Psoas muscle (tissue), 8 donors: Measurements from ENCODE around the gene FAF1. TPM values are rescaled to one million over a fixed set of nuclear protein-coding genes. Genes with fewer than 3 reads are reported as not detected.

Experiments
- ATAC-seq, 4 donors: fragments of 200-7000 bp; cut with Tn5 transposase; one replicate each; pipeline ENCODE4 v1.9.1; 2020; ENCODE audit warnings: moderate library complexity in 3 of 4, mild to moderate bottlenecking in 2 of 4
- DNase-seq, 2 donors: peaks; one replicate each; pipeline ENCODE4 v3.0.0-alpha.2; 2020
- H3K27ac ChIP-seq: fragments of 200-600 bp; one replicate; pipeline ENCODE4 v1.8.0; 2022
- H3K27me3 ChIP-seq, 3 donors: fragments of 200-600 bp in 1 of 3; one replicate each; pipeline versions ENCODE4 v1.6.1 to v1.8.0; 2013 to 2022; ENCODE audit warnings: low read length in 2 of 3, mild to moderate bottlenecking in 2 of 3, moderate library complexity in 1 of 3; ENCODE audit not compliant: insufficient read depth in 3 of 3
- H3K36me3 ChIP-seq, 2 donors: fragments of 200-600 bp in 1 of 2; one replicate each; pipeline versions ENCODE4 v1.6.1 to v1.8.0; 2013 to 2022; ENCODE audit warnings: low read depth in 1 of 2, mild to moderate bottlenecking in 1 of 2, moderate library complexity in 1 of 2; ENCODE audit not compliant: insufficient read depth in 1 of 2
- H3K4me1 ChIP-seq: fragments of 200-600 bp; one replicate; pipeline ENCODE4 v1.8.0; 2022
- H3K4me3 ChIP-seq: fragments of 200-600 bp; one replicate; pipeline ENCODE4 v1.8.0; 2022; ENCODE audit warnings: mild to moderate bottlenecking
- H3K9me3 ChIP-seq: fragments of 200-600 bp; one replicate; pipeline ENCODE4 v1.8.0; 2022
- WGBS, 3 donors: extraction: QIAGEN DNeasy Blood & Tissue Kit; methylation state at CpG; one replicate each; pipeline versions ENCODE4 v1.1.6 to v1.1.7; 2013; 5-methylcytosine and 5-hydroxymethylcytosine counted together
- intact Hi-C, 2 donors: fragments of 100-400 bp; cut with DNase I; formaldehyde crosslinking; loops; one replicate each; pipeline versions ENCODE4 v1.11.0 to v1.14.2; 2022
- polyA plus RNA-seq, 3 donors: library from polyadenylated mRNA; stranded (reverse); fragments of 200-250 nt; gene quantifications; one replicate each; pipeline ENCODE4 v1.2.3, GENCODE V29; 2013
- total RNA-seq, 4 donors: library from RNA; stranded (reverse); fragmentation: NEBNext Ultra II Directional in 2 of 4; extraction: Animal tissue kit (Norgen Biotek cat#: 25700) in 2 of 4; gene quantifications; one replicate each; pipeline versions ENCODE4 v1.2.1 to v1.2.4, GENCODE V29; 2021 to 2023
- TF ChIP-seq, protein P1 (sequence below): fragments of 200-600 bp; IDR thresholded peaks from one replicate; pipeline ENCODE4 v1.8.0; 2022; ENCODE audit warnings: antibody characterized with exemption
- donor health status: healthy with polysubstance abuse.
- donor health status: DM: no; HTN: no; CAD: no; lungs with moderate emphysema.
- donor health status: Bipolar disorder and iron deficiency.
- donor health status: healthy.
- donor health status: DM: yes; HTN: yes; CAD: no.
- donor health status: DM: no; HTN: no; CAD: no.
- donor health status: DM: no; HTN: no; CAD: no.
- donor health status: DM: yes; HTN: yes; CAD: no.

Gene FAF1
- total and polyA plus RNA-seq, 7 donors = 67.8 to 128 (median 108) TPM

DNA sequence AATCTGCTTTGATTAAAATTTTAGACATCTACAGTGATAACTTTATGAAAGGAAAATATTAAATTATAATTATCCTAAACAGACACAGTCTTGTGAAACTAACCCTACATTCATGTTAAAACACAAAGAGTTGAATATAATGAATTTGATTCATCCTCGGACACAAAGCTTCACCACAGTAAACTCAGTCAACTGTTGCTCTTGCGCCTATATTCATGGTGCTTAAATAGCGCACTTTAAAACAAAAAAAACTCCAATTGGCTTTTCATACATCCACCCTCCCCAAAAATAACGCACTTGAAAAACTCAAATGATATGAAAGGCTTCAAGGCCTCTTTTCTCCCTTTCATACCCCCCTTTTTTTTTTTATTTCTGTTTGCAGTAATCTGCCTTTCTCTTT is 260.3 kb downstream of the FAF1 start:
- Histone ChIP-seq H3K4me3 (no peak overlapping the region), H3K9me3 (no peaks in the 10 kb centered on the region), H3K27me3 (no peaks in the 10 kb centered on the region), H3K4me1 (peaks cover 23% of the 10 kb centered on the region), H3K27ac (no peak overlapping the region), H3K36me3 (no peaks in the 10 kb centered on the region)
- DNase-seq (no peak), ATAC-seq (no peak)
- 93 to 97% (median 96%) methylated on average over 4 of the region's 4 CpGs for WGBS, 3 donors
- intact Hi-C loops = no loop called here
- TF ChIP-seq, protein P1, sequence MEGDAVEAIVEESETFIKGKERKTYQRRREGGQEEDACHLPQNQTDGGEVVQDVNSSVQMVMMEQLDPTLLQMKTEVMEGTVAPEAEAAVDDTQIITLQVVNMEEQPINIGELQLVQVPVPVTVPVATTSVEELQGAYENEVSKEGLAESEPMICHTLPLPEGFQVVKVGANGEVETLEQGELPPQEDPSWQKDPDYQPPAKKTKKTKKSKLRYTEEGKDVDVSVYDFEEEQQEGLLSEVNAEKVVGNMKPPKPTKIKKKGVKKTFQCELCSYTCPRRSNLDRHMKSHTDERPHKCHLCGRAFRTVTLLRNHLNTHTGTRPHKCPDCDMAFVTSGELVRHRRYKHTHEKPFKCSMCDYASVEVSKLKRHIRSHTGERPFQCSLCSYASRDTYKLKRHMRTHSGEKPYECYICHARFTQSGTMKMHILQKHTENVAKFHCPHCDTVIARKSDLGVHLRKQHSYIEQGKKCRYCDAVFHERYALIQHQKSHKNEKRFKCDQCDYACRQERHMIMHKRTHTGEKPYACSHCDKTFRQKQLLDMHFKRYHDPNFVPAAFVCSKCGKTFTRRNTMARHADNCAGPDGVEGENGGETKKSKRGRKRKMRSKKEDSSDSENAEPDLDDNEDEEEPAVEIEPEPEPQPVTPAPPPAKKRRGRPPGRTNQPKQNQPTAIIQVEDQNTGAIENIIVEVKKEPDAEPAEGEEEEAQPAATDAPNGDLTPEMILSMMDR = no peak

DNA sequence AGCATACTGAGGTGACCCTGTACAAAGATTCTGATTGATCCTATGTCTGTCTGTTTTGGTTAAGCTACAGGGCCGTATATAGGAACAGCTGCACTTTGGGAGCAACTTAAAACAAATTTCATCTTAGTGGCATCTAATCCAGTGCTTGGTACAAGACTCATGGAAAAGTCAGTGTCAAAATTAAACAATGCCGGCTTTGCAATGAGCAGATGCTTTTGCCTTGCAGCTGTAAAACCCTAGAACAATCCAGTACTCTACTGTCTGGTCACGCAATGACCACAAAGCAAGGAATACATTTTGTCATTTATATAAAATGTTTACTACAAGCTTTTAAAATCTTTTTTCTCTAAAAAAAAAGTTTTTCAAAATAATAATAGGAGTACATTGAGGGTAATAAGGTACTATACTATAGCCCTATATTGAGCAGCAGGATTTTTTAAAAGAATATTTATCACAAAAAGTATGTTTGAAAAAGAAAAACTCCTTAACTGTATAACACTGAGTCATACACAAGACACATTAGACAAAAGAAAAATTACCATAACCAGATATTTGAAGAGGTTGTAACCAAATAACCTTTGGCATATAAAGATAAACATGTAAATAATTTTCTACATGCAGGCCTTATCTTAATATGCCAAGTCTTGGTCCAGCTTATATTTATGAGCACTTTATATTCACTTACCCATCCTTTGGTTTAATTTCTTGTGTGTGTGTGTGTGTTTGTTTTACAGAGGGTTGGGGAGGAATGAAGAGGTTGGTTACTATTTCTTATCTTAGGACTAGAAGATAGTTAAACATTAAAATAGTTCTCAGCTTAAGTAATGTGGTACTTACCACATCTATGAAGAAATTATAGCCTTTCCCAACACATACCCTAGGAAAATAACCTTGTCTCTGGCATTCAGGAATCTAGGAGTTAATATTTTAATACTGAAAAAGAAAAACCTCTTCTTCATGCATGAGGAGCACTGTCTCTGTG is 262.3 kb downstream of the FAF1 start:
- TF ChIP-seq, protein P1 = no peak
- Histone ChIP-seq H3K27me3 (no peaks in the 10 kb centered on the region), H3K4me3 (no peak overlapping the region), H3K27ac (no peak overlapping the region), H3K36me3 (no peaks in the 10 kb centered on the region), H3K9me3 (no peaks in the 10 kb centered on the region), H3K4me1 (peaks cover 16% of the 10 kb centered on the region)
- no peak for DNase-seq
- intact Hi-C loops = no loop called here
- no peak for ATAC-seq
- WGBS, 3 donors = 85 to 92% (median 91%) methylated on average over 3 of the region's 3 CpGs

DNA sequence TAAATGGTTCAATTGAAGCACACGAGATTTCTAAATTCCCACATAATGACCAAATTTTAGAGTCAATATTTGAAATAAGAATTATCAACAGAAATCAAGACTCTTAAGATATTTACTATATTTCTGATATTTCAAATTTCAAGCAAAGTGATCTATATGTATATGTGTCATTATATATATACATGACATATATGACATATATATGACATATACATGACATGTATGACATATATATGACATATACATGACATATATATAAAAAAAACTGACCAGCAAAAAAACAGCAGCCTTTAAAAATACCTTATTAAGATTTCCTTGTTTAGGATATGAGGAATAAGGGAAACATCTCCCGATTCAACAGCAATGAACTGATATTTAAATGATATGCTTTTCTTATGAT is 266.2 kb downstream of the FAF1 start:
- Histone ChIP-seq H3K9me3 (no peaks in the 10 kb centered on the region), H3K27me3 (no peaks in the 10 kb centered on the region), H3K36me3 (no peaks in the 10 kb centered on the region), H3K4me3 (no peak overlapping the region), H3K4me1 (no peaks in the 10 kb centered on the region), H3K27ac (no peak overlapping the region)
- 91 to 98% (median 92%) methylated on average over 2 of the region's 2 CpGs for WGBS, 3 donors
- intact Hi-C loops = no loop called here
- TF ChIP-seq, protein P1 = no peak
- DNase-seq = no peak
- no peak for ATAC-seq

GRCh38 chr1:50684185-50684584 is 275.9 kb downstream of the FAF1 start:
- 90 to 94% (median 91%) methylated on average over 3 of the region's 3 CpGs for WGBS, 3 donors
- no peaks in the 10 kb centered on the region for H3K27me3 ChIP-seq

More at GRCh38 chr1:50684185-50684584, 275.9 kb downstream of the FAF1 start:
- H3K27ac ChIP-seq = no peak overlapping the region
- H3K4me3 ChIP-seq = no peak overlapping the region
- ATAC-seq = no peak
- H3K9me3 ChIP-seq = no peaks in the 10 kb centered on the region
- TF ChIP-seq, protein P1 = no peak
- H3K4me1 ChIP-seq = no peaks in the 10 kb centered on the region
- intact Hi-C loops = no loop called here
- no peak for DNase-seq
- H3K36me3 ChIP-seq = peaks cover 0 to 13% of the 10 kb centered on the region in 2 donors
